K562 (cell line): ENCODE results near the gene NPFF. TPM values are rescaled to one million over a fixed set of nuclear protein-coding genes. Genes with fewer than 3 reads are reported as not detected.

Experiments
- ATAC-seq: fragments of 200-7000 bp; cut with Tn5 transposase; 3 replicates; pipeline ENCODE4 v1.9.1; 2020; ENCODE audit warnings: moderate library complexity
- BruUV-seq: library from RNA; stranded (reverse); fragments of 400-500 nt; replicated peaks from 2 replicates; lab custom pipeline; 2021; lab: Mats Ljungman, UMichigan
- CTCF ChIA-PET: fragments of 300-600 bp; formaldehyde crosslinking; extraction: SDS; loops from one replicate; lab custom pipeline; 2021; ENCODE audit warnings: low intra/inter-chr PET ratio; lab: Yijun Ruan, JAX
- POLR2A ChIA-PET: fragments of 300-600, 350-650 bp; sonication (Branson Sonifier 250); formaldehyde crosslinking; extraction: SDS; loops from one replicate; lab custom pipeline; 2021; ENCODE audit warnings: antibody characterized with exemption, inconsistent platforms; lab: Yijun Ruan, JAX
- DNase-seq, 4 experiments: peaks; one replicate each; pipeline versions ENCODE4 v3.0.0 to v3.0.0-alpha.2; 2011 to 2018; ENCODE audit warnings: low spot score in 3 of 4, mixed read lengths in 3 of 4; ENCODE audit errors: extremely low read depth in 1 of 4
- FAIRE-seq: peaks from 2 replicates; lab custom pipeline; 2011; peaks lifted over from hg19 to GRCh38; lab: Jason Lieb, UNC
- H2AFZ ChIP-seq: 2 replicates; pipeline ENCODE4 v1.6.0; 2011; ENCODE audit warnings: low read depth, low read length, control low read depth, inconsistent platforms
- H3K27ac ChIP-seq: fragments of 200-600 bp; 3 replicates; pipeline ENCODE4 v1.8.0; 2011; ENCODE audit warnings: low read depth, mild to moderate bottlenecking, control low read depth, inconsistent platforms, low read length, moderate library complexity, mixed read lengths; ENCODE audit errors: extremely low read depth
- H3K27me3 ChIP-seq, 2 experiments: fragments of 300-600 bp in 1 of 2; 2 replicates in 1 of 2; 3 replicates in 1 of 2; pipeline versions ENCODE4 v1.6.0 to v1.8.0; 2011; ENCODE audit warnings: inconsistent platforms in 2 of 2, low read length in 2 of 2, mild to moderate bottlenecking in 1 of 2, mixed read lengths in 1 of 2, moderate library complexity in 1 of 2; ENCODE audit not compliant: control insufficient read depth in 2 of 2, insufficient read depth in 2 of 2
- H3K36me3 ChIP-seq: fragments of 300-600 bp; 3 replicates; pipeline ENCODE4 v1.8.0; 2011; ENCODE audit warnings: mild to moderate bottlenecking, low read length, inconsistent platforms; ENCODE audit not compliant: control insufficient read depth, insufficient read depth
- H3K4me1 ChIP-seq, 2 experiments: fragments of 200-600 bp in 1 of 2; replicated peaks in 1 of 2; 2 replicates in 1 of 2; 3 replicates in 1 of 2; pipeline versions ENCODE4 v1.5.1 to v1.8.0; 2011; ENCODE audit warnings: inconsistent platforms in 2 of 2, low read length in 2 of 2, mild to moderate bottlenecking in 1 of 2, mixed read lengths in 1 of 2, moderate library complexity in 1 of 2; ENCODE audit not compliant: control insufficient read depth in 2 of 2, insufficient read depth in 2 of 2
- H3K4me2 ChIP-seq: 2 replicates; pipeline ENCODE4 v1.6.1; 2011; ENCODE audit warnings: low read length, control low read depth, inconsistent platforms, mixed read lengths; ENCODE audit not compliant: insufficient read depth
- H3K4me3 ChIP-seq: fragments of 200-600 bp; sonication (generic), shearing (Covaris generic); 2 replicates; pipeline ENCODE4 v1.5.1; 2016; ENCODE audit warnings: control low read depth, inconsistent platforms
- H3K79me2 ChIP-seq: fragments of 200-600 bp; 3 replicates; pipeline ENCODE4 v1.8.0; 2011; ENCODE audit warnings: low read length, inconsistent platforms; ENCODE audit not compliant: control insufficient read depth, insufficient read depth
- H3K9ac ChIP-seq, 2 experiments: 2 replicates each; pipeline versions ENCODE4 v1.6.0 to v1.6.1; 2011; ENCODE audit warnings: low read depth in 2 of 2, low read length in 2 of 2, control low read depth in 1 of 2, inconsistent platforms in 1 of 2, mild to moderate bottlenecking in 1 of 2, mixed read lengths in 1 of 2; ENCODE audit not compliant: insufficient read depth in 1 of 2
- H3K9me1 ChIP-seq: one replicate; pipeline ENCODE4 v1.6.0; 2011; ENCODE audit warnings: inconsistent platforms, mild to moderate bottlenecking, low read length, moderate library complexity; ENCODE audit not compliant: control insufficient read depth, insufficient read depth
- H3K9me3 ChIP-seq: replicated peaks from 2 replicates; pipeline ENCODE4 v1.5.1; 2011; ENCODE audit warnings: low read depth, low read length, inconsistent platforms; ENCODE audit not compliant: control insufficient read depth, insufficient read depth
- H4K20me1 ChIP-seq: replicated peaks from 2 replicates; pipeline ENCODE4 v1.6.1; 2011; ENCODE audit warnings: low read length, inconsistent platforms, mixed read lengths; ENCODE audit not compliant: control insufficient read depth, insufficient read depth
- ARHGAP35 ChIP-seq: fragments of 450-650 bp; IDR thresholded peaks from 2 replicates; pipeline ENCODE4 v1.6.1; 2018; ENCODE audit not compliant: partially characterized antibody
- CREM ChIP-seq: IDR thresholded peaks from 2 replicates; pipeline ENCODE4 v1.6.1; 2014; ENCODE audit warnings: antibody characterized with exemption, low read depth
- EGR1 ChIP-seq: fragments of 450-650 bp; conservative IDR thresholded peaks from 2 replicates; pipeline ENCODE4 v1.6.1; 2017; ENCODE audit warnings: mild to moderate bottlenecking
- FOXM1 ChIP-seq, 2 experiments: fragments of 450-650 bp in 1 of 2; sonication (generic) in 1 of 2; formaldehyde crosslinking in 1 of 2; IDR thresholded peaks; 2 replicates each; pipeline versions ENCODE4 v1.6.1 to v1.9.0; 2017 to 2022; ENCODE audit warnings: low read depth in 2 of 2, mild to moderate bottlenecking in 2 of 2, missing genetic modification reagents in 1 of 2, moderate library complexity in 1 of 2
- HDAC8 ChIP-seq: fragments of 450-650 bp; IDR thresholded peaks from 2 replicates; pipeline ENCODE4 v1.6.1; 2016; ENCODE audit warnings: mild to moderate bottlenecking, missing genetic modification characterization, moderate library complexity, missing compliant biosample characterization
- KLF16 ChIP-seq: IDR thresholded peaks from 2 replicates; pipeline ENCODE4 v1.6.1; 2016; ENCODE audit warnings: antibody characterized with exemption
- LEF1 ChIP-seq: fragments of 450-650 bp; IDR thresholded peaks from 2 replicates; pipeline ENCODE4 v1.6.1; 2016; ENCODE audit warnings: mild to moderate bottlenecking
- NR0B1 ChIP-seq: fragments of 450-650 bp; IDR thresholded peaks from one replicate; pipeline ENCODE4 v1.6.1; 2018; ENCODE audit warnings: mild to moderate bottlenecking, moderate library complexity; ENCODE audit not compliant: partially characterized antibody
- PHTF2 ChIP-seq: fragments of 250-450 bp; sonication (Bioruptor Pico); IDR thresholded peaks from 2 replicates; pipeline ENCODE4 v1.5.0; 2021; ENCODE audit warnings: mild to moderate bottlenecking
- POLR2AphosphoS2 ChIP-seq: IDR thresholded peaks from 2 replicates; pipeline ENCODE4 v1.6.1; 2012; ENCODE audit warnings: low read length, improper control_type of control experiment
- RB1 ChIP-seq: fragments of 450-650 bp; IDR thresholded peaks from 2 replicates; pipeline ENCODE4 v1.6.1; 2017; ENCODE audit warnings: low read depth, mild to moderate bottlenecking
- RNF2 ChIP-seq: sonication (generic); IDR thresholded peaks from 2 replicates; pipeline ENCODE4 v1.6.1; 2016
- SMAD2 ChIP-seq: fragments of 150-350 bp; IDR thresholded peaks from 2 replicates; pipeline ENCODE4 v1.6.1; 2014; ENCODE audit warnings: low read depth, mild to moderate bottlenecking, low read length
- TRIM28 ChIP-seq: fragments of 450-650 bp; IDR thresholded peaks from 2 replicates; pipeline ENCODE4 v1.6.1; 2017
- XRCC4 ChIP-seq: IDR thresholded peaks from one replicate; pipeline ENCODE4 v1.6.1; 2011; ENCODE audit not compliant: insufficient read depth, insufficient read length; ENCODE audit errors: extremely low read depth
- YY1 ChIP-seq, 3 experiments: IDR thresholded peaks; 2 replicates each; pipeline ENCODE4 v1.6.1; 2011; ENCODE audit warnings: low read length in 2 of 3, mild to moderate bottlenecking in 2 of 3, moderate library complexity in 2 of 3, borderline replicate concordance in 1 of 3, control low read depth in 1 of 3, low read depth in 1 of 3; ENCODE audit not compliant: insufficient read depth in 3 of 3, insufficient replicate concordance in 2 of 3, control insufficient read depth in 1 of 3, insufficient read length in 1 of 3; ENCODE audit errors: extremely low read depth in 1 of 3
- ZNF57 ChIP-seq: fragments of 450-650 bp; formaldehyde crosslinking; IDR thresholded peaks from 2 replicates; pipeline ENCODE4 v1.4.0; 2020; ENCODE audit warnings: mild to moderate bottlenecking, moderate library complexity
- ZNF589 ChIP-seq: fragments of 200-800 bp; sonication (Bioruptor generic); IDR thresholded peaks from 2 replicates; pipeline ENCODE4 v1.6.1; 2016; ENCODE audit warnings: low read depth, missing genetic modification characterization, missing compliant biosample characterization
- ZNF668 ChIP-seq: fragments of 250-450 bp; sonication (Bioruptor Pico); IDR thresholded peaks from 2 replicates; pipeline ENCODE4 v1.8.0; 2022; ENCODE audit warnings: mild to moderate bottlenecking, inconsistent platforms
- WGBS: fragments of 100-300 bp; shearing (Covaris generic); methylation state at CpG from one replicate; pipeline ENCODE4 v1.1.6; 2016; ENCODE audit warnings: low coverage, mixed read lengths; ENCODE audit not compliant: insufficient coverage; ENCODE audit errors: missing lambda C conversion rate; 5-methylcytosine and 5-hydroxymethylcytosine counted together
- in situ Hi-C: fragments of 300-500 bp; cut with MboI; formaldehyde crosslinking; loops from 4 replicates; pipeline ENCODE4 v1.15.0; 2018; ENCODE audit warnings: inconsistent platforms, mixed read lengths
- intact Hi-C: fragments of 100-400 bp; cut with micrococcal nuclease; formaldehyde crosslinking; loops from 2 replicates; pipeline ENCODE4 v1.14.2; 2022
- polyA plus RNA-seq, 8 experiments: library from polyadenylated mRNA; depleted of rRNA in 4 of 8; stranded (reverse) in 5 of 8; unstranded in 3 of 8; fragments of >200 nt; fragmentation: Nextera tagmentation in 2 of 8; fragmentation: Illumina TruSeq in 1 of 8; extraction: Ambion mirVana in 2 of 8; extraction: Trizol in 1 of 8; gene quantifications; 2 replicates each; pipeline versions ENCODE4 v1.2.1 to v1.2.3, GENCODE V29; 2011 to 2014; ENCODE audit warnings: inconsistent platforms in 1 of 8, missing spikeins in 1 of 8
- total RNA-seq, 7 experiments: library from RNA; depleted of rRNA in 6 of 7; stranded (reverse); fragments of >200 nt in 6 of 7; fragmentation: Illumina TruSeq in 2 of 7; extraction: Trizol in 2 of 7; gene quantifications; 2 replicates each; pipeline versions ENCODE4 v1.2.1 to v1.2.3, GENCODE V29; 2011 to 2021; ENCODE audit warnings: low replicate concordance in 1 of 7
- TF ChIP-seq, protein P1 (sequence below): sonication (generic); formaldehyde crosslinking; IDR thresholded peaks from 2 replicates; pipeline ENCODE4 v1.9.0; 2022; ENCODE audit warnings: mild to moderate bottlenecking, missing genetic modification reagents
- TF ChIP-seq, protein P2 (sequence below): fragments of 200-800 bp; sonication (Bioruptor generic); IDR thresholded peaks from 2 replicates; pipeline ENCODE4 v1.6.1; 2017; ENCODE audit warnings: missing genetic modification characterization, missing compliant biosample characterization

NPFF gene
- total and polyA plus RNA-seq, 9 of the 15 experiments (the other 6 are each of a cell fraction or from before 2014, with no cell fraction given): 0.15 to 1.2 (median 0.55) TPM; not detected in 6

- ChIA-PET POLR2A (interaction anchor here (0.7 to 2.7 kb wide), 6 partner anchors 10 to 178 kb away, joined by 3 to 24 read pairs (median 7); no protein-coding TSS in a partner anchor), CTCF (interaction anchor here (1.0 to 1.4 kb wide), 2 partner anchors 173 to 177 kb away, joined by 3 read pairs; partner anchors contain the start of gene ATP5MC2)
- DNase-seq (peak in 1 of 4 experiments; percentile 55), ATAC-seq (no peak), FAIRE-seq (no peak)
- H3K4me1 ChIP-seq: peaks cover 24 to 40% of the 10 kb centered on the region in 2 experiments; a peak in 4 of 5 replicates
- BruUV-seq: no TSS peak
- in situ Hi-C loops (loop anchor here (10.0 kb wide), 1 partner anchor 178 kb away; the partner anchor contains the start of gene AAAS), intact Hi-C loops (loop anchor here (10.0 kb wide), 1 partner anchor 438 kb away; no protein-coding TSS in a partner anchor)
- H3K9me3 ChIP-seq: no peaks in the 10 kb centered on the region
- H2AFZ ChIP-seq: peak overlapping the region; percentile 99
- peak overlapping the region; percentile 100 for H3K4me2 ChIP-seq
- H3K36me3 ChIP-seq: peaks cover 41% of the 10 kb centered on the region; the same call in 2 of the 3 replicates
- peak overlapping the region; percentile 97 to 99 for H3K9ac ChIP-seq
- H4K20me1 ChIP-seq: no peaks in the 10 kb centered on the region
- 7% methylated on average over 7 of the region's 9 CpGs for WGBS
- peak overlapping the region; percentile 97 for H3K27ac ChIP-seq
- no peaks in the 10 kb centered on the region for H3K27me3 ChIP-seq
- H3K79me2 ChIP-seq: peaks cover 27% of the 10 kb centered on the region
- peak overlapping the region; percentile 79 for H3K4me3 ChIP-seq
- no peaks in the 10 kb centered on the region for H3K9me1 ChIP-seq
- TF ChIP-seq POLR2AphosphoS2: no peak
- peak in 1 of 3 experiments; percentile 52 for TF ChIP-seq YY1 (IDR thresholded peaks at IDR 0.05; ENCODE audit: borderline replicate concordance in 1 of 3, control insufficient read depth in 1 of 3, extremely low read depth in 1 of 3, insufficient read depth in 3 of 3, insufficient read length in 1 of 3, insufficient replicate concordance in 2 of 3, low read depth in 1 of 3, low read length in 2 of 3)
- no peak for TF ChIP-seq CREM
- TF ChIP-seq, protein P1, sequence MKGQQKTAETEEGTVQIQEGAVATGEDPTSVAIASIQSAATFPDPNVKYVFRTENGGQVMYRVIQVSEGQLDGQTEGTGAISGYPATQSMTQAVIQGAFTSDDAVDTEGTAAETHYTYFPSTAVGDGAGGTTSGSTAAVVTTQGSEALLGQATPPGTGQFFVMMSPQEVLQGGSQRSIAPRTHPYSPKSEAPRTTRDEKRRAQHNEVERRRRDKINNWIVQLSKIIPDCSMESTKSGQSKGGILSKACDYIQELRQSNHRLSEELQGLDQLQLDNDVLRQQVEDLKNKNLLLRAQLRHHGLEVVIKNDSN (CRISPR knock-in tag): no peak
- no peak for TF ChIP-seq HDAC8 (tag)
- no peak for TF ChIP-seq ARHGAP35
- TF ChIP-seq ZNF57: no peak
- TF ChIP-seq EGR1: no peak
- TF ChIP-seq XRCC4: no peak
- no peak for TF ChIP-seq ZNF668 (CRISPR knock-in tag)
- TF ChIP-seq, protein P2, sequence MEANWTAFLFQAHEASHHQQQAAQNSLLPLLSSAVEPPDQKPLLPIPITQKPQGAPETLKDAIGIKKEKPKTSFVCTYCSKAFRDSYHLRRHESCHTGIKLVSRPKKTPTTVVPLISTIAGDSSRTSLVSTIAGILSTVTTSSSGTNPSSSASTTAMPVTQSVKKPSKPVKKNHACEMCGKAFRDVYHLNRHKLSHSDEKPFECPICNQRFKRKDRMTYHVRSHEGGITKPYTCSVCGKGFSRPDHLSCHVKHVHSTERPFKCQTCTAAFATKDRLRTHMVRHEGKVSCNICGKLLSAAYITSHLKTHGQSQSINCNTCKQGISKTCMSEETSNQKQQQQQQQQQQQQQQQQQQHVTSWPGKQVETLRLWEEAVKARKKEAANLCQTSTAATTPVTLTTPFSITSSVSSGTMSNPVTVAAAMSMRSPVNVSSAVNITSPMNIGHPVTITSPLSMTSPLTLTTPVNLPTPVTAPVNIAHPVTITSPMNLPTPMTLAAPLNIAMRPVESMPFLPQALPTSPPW: peak; percentile 83
- no peak for TF ChIP-seq TRIM28
- no peak for TF ChIP-seq RNF2
- TF ChIP-seq NR0B1: no peak
- no peak for TF ChIP-seq KLF16
- no peak for TF ChIP-seq SMAD2
- TF ChIP-seq PHTF2: no peak
- TF ChIP-seq ZNF589: no peak
- 0 out of 2 replicates have a peak, but pooled peaks have one; percentile 28 for TF ChIP-seq RB1
- peak; percentile 64 for TF ChIP-seq FOXM1 (IDR thresholded peaks at IDR 0.05; ENCODE audit: low read depth)
- no peak for TF ChIP-seq FOXM1 (CRISPR knock-in tag; IDR thresholded peaks at IDR 0.05; ENCODE audit: low read depth)
- TF ChIP-seq LEF1: no peak
Observed at GRCh38 chr12:53502331-53502730, 5.0 kb downstream of the NPFF start.
